Ishikawa (cell line): ENCODE results near the gene HK3.

Experiments
- CEBPB ChIP-seq: IDR thresholded peaks from 2 replicates; pipeline ENCODE4 v1.6.1; 2012
- CREB1 ChIP-seq: IDR thresholded peaks from 2 replicates; pipeline ENCODE4 v1.6.1; 2012; ENCODE audit warnings: low read depth
- EGR1 ChIP-seq: IDR thresholded peaks from 2 replicates; pipeline ENCODE4 v1.6.1; 2012
- EP300 ChIP-seq: IDR thresholded peaks from 2 replicates; pipeline ENCODE4 v1.6.1; 2012; ENCODE audit warnings: borderline replicate concordance
- FOXM1 ChIP-seq: IDR thresholded peaks from 2 replicates; pipeline ENCODE4 v1.6.1; 2012; ENCODE audit warnings: low read depth, borderline replicate concordance
- MAX ChIP-seq: IDR thresholded peaks from 2 replicates; pipeline ENCODE4 v1.6.1; 2012
- NFIC ChIP-seq: IDR thresholded peaks from 2 replicates; pipeline ENCODE4 v1.6.1; 2012
- RAD21 ChIP-seq: IDR thresholded peaks from 2 replicates; pipeline ENCODE4 v1.6.1; 2012; ENCODE audit warnings: low read depth
- REST ChIP-seq: IDR thresholded peaks from 2 replicates; pipeline ENCODE4 v1.6.1; 2012; ENCODE audit warnings: low read depth, mild to moderate bottlenecking
- TAF1 ChIP-seq: IDR thresholded peaks from 2 replicates; pipeline ENCODE4 v1.6.1; 2012; ENCODE audit warnings: low read depth, mild to moderate bottlenecking
- TCF12 ChIP-seq: IDR thresholded peaks from 2 replicates; pipeline ENCODE4 v1.6.1; 2012; ENCODE audit warnings: low read depth
- TEAD4 ChIP-seq: IDR thresholded peaks from 2 replicates; pipeline ENCODE4 v1.6.1; 2012
- USF1 ChIP-seq: IDR thresholded peaks from 2 replicates; pipeline ENCODE4 v1.6.1; 2012
- YY1 ChIP-seq: IDR thresholded peaks from 2 replicates; pipeline ENCODE4 v1.6.1; 2012; ENCODE audit warnings: low read depth
- ZBTB7A ChIP-seq: IDR thresholded peaks from 2 replicates; pipeline ENCODE4 v1.6.1; 2012; ENCODE audit warnings: low read depth

The HK3 gene

GRCh38 chr5:176918613-176919012, 19.5 kb upstream of the HK3 start:
- TF ChIP-seq CEBPB (peak; percentile 49; the same call in 1 of the 2 replicates), NFIC (no peak)

GRCh38 chr5:176916337-176916736, 17.2 kb upstream of the HK3 start:
- TF ChIP-seq RAD21 (no peak), FOXM1 (no peak), TCF12 (no peak), NFIC (no peak), MAX (no peak), CEBPB (no peak), CREB1 (no peak), TEAD4 (no peak), YY1 (no peak), EGR1 (no peak), EP300 (no peak), TAF1 (no peak), ZBTB7A (no peak), REST (no peak), USF1 (no peak)

- TF ChIP-seq TCF12 = no peak
- TF ChIP-seq ZBTB7A = no peak
- no peak for TF ChIP-seq EGR1
- no peak for TF ChIP-seq REST
- no peak for TF ChIP-seq YY1
- TF ChIP-seq EP300 = no peak
- no peak for TF ChIP-seq FOXM1
- no peak for TF ChIP-seq USF1
- no peak for TF ChIP-seq TEAD4
- TF ChIP-seq TAF1 = no peak
- no peak for TF ChIP-seq CREB1
- no peak for TF ChIP-seq RAD21
- TF ChIP-seq NFIC = no peak
- no peak for TF ChIP-seq CEBPB
- no peak for TF ChIP-seq MAX
Measured at GRCh38 chr5:176915906-176916305, 16.8 kb upstream of the HK3 start.

- TF ChIP-seq ZBTB7A (no peak), EP300 (no peak), YY1 (no peak), TAF1 (no peak), REST (no peak), EGR1 (no peak), TCF12 (no peak), CREB1 (no peak), CEBPB (no peak), TEAD4 (no peak), USF1 (no peak), RAD21 (no peak), MAX (no peak), FOXM1 (no peak), NFIC (no peak)
Measured at GRCh38 chr5:176912115-176912514, 13.0 kb upstream of the HK3 start.
